Measurements from ENCODE around the gene WWOX.
A peak's percentile ranks its signal among the peaks of the same experiment; 100 is the strongest.

WWOX gene

DNA sequence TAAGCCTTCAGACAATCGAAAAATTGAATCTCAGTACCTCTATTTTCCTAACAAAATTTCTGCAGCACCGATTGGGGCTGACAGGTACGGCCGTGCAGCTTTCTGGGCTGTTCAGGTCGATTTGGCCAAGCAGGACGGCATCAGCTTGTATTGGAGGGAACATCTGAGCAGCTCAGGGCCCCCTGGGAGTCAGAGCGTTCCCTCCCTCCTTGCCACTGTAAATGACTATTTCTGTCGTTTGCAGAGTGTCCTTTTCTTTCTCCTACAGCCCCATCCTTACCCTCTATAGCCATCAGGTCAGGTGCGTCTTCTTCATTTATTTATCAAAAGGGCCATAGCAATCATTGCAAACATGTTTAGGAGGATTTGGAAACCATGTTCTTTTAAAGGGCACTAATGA, 731.1 kb downstream of the WWOX start:
- H3K27ac Mint-ChIP-seq, result no peak overlapping the region
- H3K27me3 Mint-ChIP-seq, result no peaks in the 10 kb centered on the region
- H3K36me3 Mint-ChIP-seq (ENCODE audit: low read depth), result no peaks in the 10 kb centered on the region
- peaks cover 1% of the 10 kb centered on the region for H3K4me1 Mint-ChIP-seq (ENCODE audit: low read depth)
- H3K4me3 Mint-ChIP-seq, result no peak overlapping the region
- no peak for DNase-seq
- H3K9me3 Mint-ChIP-seq, result no peaks in the 10 kb centered on the region

DNA sequence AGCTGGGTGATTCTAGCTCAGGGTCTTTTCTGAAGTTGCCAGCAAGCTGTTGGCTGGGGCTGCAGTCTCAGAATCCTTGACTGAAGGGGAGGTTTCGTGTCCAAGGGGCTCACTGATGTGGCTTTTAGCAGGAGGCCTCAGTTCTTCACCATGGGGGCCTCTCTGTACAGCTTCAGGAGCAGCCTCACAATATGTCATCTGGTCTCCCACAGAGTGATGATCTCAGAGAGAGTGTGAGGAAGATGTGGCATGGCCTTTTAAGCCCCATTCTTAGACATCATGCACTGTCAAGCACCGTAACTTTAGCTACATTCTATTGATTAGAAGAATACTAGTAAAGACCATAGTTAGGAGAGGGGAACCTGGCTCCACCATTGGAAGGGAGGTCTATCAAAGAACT, 732.6 kb downstream of the WWOX start:
- Mint-ChIP-seq H3K36me3 (ENCODE audit: low read depth) (no peaks in the 10 kb centered on the region), H3K9me3 (no peaks in the 10 kb centered on the region), H3K27ac (no peak overlapping the region), H3K27me3 (no peaks in the 10 kb centered on the region), H3K4me3 (no peak overlapping the region), H3K4me1 (ENCODE audit: low read depth) (peaks cover 15% of the 10 kb centered on the region)
- DNase-seq, result no peak

DNA sequence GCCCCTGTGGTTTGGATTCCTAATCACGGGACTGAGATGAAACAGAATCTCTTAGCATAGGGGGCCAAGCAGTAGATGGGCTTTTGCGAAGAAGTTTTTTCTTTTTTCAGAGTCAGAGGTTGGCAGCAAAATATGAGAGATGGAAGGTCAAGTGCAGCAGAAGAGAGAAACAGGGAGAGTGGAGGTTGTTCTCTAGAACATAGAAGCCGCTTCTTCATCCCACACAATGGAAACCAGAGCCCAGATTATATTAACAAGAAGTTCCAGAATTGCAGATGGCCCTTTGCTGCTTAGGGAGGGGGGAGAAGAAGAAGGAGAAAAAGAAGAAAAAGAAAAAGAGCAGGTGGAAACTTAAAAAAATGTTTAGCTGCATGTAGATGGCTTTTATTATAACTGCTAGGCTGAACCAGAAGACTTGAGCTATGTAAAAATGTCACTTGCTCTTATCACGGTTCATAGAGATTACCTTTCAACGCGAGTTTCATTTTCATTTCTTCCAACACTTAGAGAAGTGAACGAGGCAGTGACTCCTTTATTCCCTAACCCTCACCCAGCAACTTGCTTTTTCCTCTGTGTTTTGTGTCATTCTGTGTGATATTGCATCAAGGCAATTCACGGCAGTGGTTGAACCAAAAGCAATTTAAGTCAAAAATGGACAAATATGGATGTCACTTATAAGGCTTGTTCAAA, 737.5 kb downstream of the WWOX start:
- Mint-ChIP-seq H3K27me3 (no peaks in the 10 kb centered on the region), H3K27ac (peak overlapping the region; percentile 88), H3K36me3 (ENCODE audit: low read depth) (no peaks in the 10 kb centered on the region), H3K4me3 (peak overlapping the region; percentile 55), H3K4me1 (ENCODE audit: low read depth) (peaks cover 17% of the 10 kb centered on the region), H3K9me3 (no peaks in the 10 kb centered on the region)
- DNase-seq, result no peak

DNA sequence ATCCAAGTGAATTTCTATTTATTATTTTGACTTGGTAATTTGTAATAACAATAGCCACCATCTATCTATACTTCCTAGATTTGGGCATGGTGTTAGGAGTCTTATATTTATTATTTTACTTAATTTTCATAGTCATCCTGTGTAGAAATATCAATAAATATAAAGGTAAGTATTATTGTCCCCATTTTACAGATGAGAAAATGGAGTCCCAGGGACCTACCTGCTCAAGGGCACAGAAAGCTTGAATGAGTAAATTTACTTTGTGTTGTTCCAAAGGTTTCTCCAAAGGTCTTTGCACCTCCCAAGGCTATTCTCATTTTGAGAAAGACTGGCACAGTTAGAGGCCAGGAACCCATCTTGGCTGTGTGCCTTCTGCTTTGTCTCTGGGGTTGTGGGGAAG, 738.3 kb downstream of the WWOX start:
- Mint-ChIP-seq H3K36me3 (ENCODE audit: low read depth) (no peaks in the 10 kb centered on the region), H3K27ac (no peak overlapping the region), H3K4me1 (ENCODE audit: low read depth) (peaks cover 17% of the 10 kb centered on the region), H3K9me3 (no peaks in the 10 kb centered on the region), H3K4me3 (no peak overlapping the region), H3K27me3 (no peaks in the 10 kb centered on the region)
- no peak for DNase-seq

DNA sequence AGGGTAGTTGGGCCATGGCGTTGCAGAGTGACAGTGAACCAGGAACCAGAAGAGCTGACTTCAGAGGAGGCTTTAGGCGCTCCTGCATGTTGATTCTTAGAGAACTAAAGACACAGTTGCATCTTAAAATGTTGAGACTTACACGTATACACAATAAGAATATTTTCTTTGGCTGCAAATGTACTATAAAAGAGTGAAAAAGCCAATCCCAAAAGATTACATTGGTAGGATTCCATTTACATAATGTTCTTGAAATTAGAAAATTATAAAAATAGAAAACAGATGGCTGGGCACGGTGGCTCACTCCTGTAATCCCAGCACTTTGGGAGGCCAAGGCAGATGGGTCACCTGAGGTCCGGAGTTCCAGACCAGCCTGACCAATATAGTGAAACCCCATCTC, 738.8 kb downstream of the WWOX start:
- no peak for DNase-seq
- Mint-ChIP-seq H3K9me3 (no peaks in the 10 kb centered on the region), H3K27me3 (no peaks in the 10 kb centered on the region), H3K4me1 (ENCODE audit: low read depth) (peaks cover 17% of the 10 kb centered on the region), H3K4me3 (no peak overlapping the region), H3K36me3 (ENCODE audit: low read depth) (no peaks in the 10 kb centered on the region), H3K27ac (no peak overlapping the region)

DNA sequence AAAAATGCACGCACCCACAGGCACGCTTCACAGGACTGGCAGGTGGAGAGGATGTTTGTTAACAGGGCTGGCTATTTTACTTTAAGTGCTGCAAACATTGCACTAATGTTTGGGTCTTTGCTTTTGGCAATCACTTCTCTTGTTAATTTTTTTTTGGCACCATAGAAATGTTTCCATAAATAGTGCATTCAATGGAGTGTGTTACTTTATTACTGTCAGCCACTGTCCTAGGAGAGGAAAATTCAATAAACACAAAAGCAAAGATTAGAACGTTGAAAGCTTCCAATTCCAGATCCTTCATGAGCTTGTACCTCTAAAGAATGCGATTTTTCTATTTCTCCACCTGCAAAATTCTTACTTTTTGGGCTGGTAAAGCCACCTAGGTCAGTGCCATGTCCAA, 743.5 kb downstream of the WWOX start:
- H3K27ac Mint-ChIP-seq, result no peak overlapping the region
- no peak for DNase-seq
- no peaks in the 10 kb centered on the region for H3K27me3 Mint-ChIP-seq
- peaks cover 1% of the 10 kb centered on the region for H3K4me1 Mint-ChIP-seq (ENCODE audit: low read depth)
- no peak overlapping the region for H3K4me3 Mint-ChIP-seq
- no peaks in the 10 kb centered on the region for H3K36me3 Mint-ChIP-seq (ENCODE audit: low read depth)
- H3K9me3 Mint-ChIP-seq, result no peaks in the 10 kb centered on the region

DNA sequence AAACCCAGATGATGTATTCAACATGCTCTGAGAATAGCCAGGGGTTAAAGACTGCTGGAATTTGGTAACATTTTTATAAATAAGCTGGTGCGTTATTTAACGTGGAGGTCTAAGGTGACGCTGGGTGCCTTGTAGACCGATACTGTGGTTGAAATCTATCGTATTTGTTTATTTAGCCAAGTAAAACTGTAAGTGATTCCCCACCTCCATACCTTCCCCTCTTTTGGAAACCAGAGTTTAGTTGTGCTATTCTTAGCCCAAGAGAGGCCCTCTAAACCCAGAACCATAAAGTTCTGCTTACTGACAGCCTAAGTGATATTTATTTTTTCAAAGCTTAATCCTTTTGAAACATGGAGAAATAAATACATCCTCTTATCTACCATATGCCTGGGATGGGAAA, 744.5 kb downstream of the WWOX start:
- DNase-seq, result no peak
- Mint-ChIP-seq H3K36me3 (ENCODE audit: low read depth) (no peaks in the 10 kb centered on the region), H3K27ac (no peak overlapping the region), H3K4me3 (no peak overlapping the region), H3K9me3 (no peaks in the 10 kb centered on the region), H3K27me3 (no peaks in the 10 kb centered on the region), H3K4me1 (ENCODE audit: low read depth) (no peaks in the 10 kb centered on the region)

DNA sequence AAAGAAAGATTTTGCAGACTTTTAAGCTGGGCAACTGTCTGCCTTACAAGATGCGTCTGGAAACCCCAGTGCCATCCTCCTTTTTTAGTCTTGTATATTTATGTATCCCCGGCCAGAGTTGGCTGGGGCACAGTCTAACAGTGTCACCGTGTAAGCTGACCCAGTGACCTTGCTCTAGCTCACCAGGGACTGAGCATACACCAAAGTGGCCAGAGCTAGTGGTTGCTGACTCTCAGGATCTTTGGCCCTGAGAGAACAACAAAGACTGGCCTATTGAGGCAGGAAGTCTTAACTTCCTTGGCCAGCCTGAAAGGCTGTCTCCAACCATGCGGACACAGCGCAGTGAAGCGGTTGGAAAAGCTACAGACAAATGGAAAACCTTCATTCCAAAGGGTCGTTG, 745.2 kb downstream of the WWOX start:
- H3K4me1 Mint-ChIP-seq (ENCODE audit: low read depth), result no peaks in the 10 kb centered on the region
- no peaks in the 10 kb centered on the region for H3K36me3 Mint-ChIP-seq (ENCODE audit: low read depth)
- no peak overlapping the region for H3K27ac Mint-ChIP-seq
- H3K27me3 Mint-ChIP-seq, result no peaks in the 10 kb centered on the region
- no peaks in the 10 kb centered on the region for H3K9me3 Mint-ChIP-seq
- no peak for DNase-seq
- no peak overlapping the region for H3K4me3 Mint-ChIP-seq

DNA sequence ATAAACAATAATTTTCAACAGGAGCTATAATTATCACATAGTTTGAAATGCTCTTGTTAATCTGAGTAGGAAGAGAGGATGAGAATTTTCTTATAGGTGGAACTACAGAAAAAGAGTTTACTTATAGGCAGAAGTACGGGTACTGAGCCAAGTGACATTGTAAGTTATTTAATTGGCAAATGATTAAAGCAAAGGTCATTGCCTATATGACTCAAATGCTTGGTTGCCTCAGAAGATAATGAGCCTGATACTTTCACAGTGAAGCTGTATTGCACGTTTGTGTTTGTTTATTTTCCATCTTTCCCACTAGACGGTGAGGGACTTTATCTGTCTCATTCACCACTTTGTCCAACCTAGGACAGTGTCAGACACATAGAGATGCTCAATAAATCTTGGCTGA, 751.8 kb downstream of the WWOX start:
- DNase-seq, result no peak
- H3K27ac Mint-ChIP-seq, result no peak overlapping the region
- H3K36me3 Mint-ChIP-seq (ENCODE audit: low read depth), result no peaks in the 10 kb centered on the region
- H3K27me3 Mint-ChIP-seq, result no peaks in the 10 kb centered on the region
- peaks cover 3% of the 10 kb centered on the region for H3K4me1 Mint-ChIP-seq (ENCODE audit: low read depth)
- H3K9me3 Mint-ChIP-seq, result no peaks in the 10 kb centered on the region
- H3K4me3 Mint-ChIP-seq, result no peak overlapping the region

DNA sequence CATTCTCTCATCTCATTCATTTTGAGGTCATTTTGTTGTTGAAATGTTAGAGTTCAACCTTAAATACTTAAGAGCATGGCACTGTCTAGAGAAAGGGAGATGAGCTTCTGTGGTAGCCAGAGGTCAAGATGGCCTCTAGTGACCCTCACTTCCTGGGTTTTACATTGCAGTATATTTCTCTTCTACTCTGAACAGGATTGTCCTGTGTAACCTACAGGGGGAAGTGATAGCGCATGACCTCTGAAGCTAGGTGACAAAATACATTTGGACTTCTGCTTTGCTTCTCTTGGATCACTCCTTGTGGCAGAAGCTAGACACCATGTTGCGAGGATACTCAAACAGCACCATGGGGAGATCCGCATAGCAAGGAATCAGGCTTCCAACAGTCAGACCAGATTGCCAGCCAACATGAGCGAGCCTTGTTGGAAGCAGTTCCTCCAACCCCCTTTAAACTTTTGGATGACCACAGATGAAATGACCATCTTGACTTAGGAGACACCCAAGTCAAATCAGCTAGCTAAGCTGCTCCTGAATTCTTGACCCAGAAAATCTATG, 752.7 kb downstream of the WWOX start:
- Mint-ChIP-seq H3K27ac (no peak overlapping the region), H3K4me1 (ENCODE audit: low read depth) (peaks cover 3% of the 10 kb centered on the region), H3K9me3 (no peaks in the 10 kb centered on the region), H3K36me3 (ENCODE audit: low read depth) (no peaks in the 10 kb centered on the region), H3K27me3 (no peaks in the 10 kb centered on the region), H3K4me3 (no peak overlapping the region)
- DNase-seq, result no peak

DNA sequence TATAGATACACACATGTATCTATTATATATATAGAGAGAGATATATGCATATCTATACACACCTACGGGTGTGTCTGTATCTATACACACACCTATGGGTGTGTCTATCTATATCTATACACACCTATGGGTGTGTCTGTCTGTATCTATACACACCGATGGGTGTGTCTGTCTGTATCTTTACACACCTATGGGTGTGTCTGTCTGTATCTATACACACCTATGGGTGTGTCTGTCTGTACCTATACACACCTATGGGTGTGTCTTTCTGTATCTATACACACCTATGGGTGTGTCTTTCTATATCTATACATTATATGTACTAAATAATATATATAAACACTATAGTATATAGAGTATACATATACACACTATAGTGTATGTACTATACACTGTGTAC, 762.6 kb downstream of the WWOX start:
- Mint-ChIP-seq H3K9me3 (no peaks in the 10 kb centered on the region), H3K27me3 (no peaks in the 10 kb centered on the region), H3K4me1 (ENCODE audit: low read depth) (no peaks in the 10 kb centered on the region), H3K36me3 (ENCODE audit: low read depth) (no peaks in the 10 kb centered on the region), H3K4me3 (no peak overlapping the region), H3K27ac (no peak overlapping the region)
- no peak for DNase-seq

DNA sequence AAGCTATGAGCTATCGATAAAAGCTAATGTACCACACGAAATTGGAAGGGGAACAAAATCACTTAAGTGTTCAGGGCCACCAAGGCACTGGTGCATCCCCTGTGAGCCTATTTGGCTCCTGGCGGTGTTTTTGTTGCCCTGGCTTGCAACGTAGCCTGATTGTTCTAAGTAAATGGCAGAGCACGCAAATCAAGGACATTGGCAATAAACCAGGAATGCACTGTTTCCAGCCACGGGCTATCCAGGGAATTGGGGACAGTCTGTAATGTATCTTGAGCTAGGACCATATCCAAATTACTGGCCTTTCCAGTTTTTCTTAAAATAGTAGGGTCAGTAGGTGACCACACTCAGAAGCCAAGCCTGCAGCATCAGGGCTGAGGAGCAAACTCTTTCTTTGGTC, 767.1 kb downstream of the WWOX start:
- Mint-ChIP-seq H3K9me3 (no peaks in the 10 kb centered on the region), H3K27me3 (no peaks in the 10 kb centered on the region), H3K4me3 (no peak overlapping the region), H3K27ac (no peak overlapping the region), H3K36me3 (ENCODE audit: low read depth) (no peaks in the 10 kb centered on the region), H3K4me1 (ENCODE audit: low read depth) (no peaks in the 10 kb centered on the region)
- no peak for DNase-seq

DNA sequence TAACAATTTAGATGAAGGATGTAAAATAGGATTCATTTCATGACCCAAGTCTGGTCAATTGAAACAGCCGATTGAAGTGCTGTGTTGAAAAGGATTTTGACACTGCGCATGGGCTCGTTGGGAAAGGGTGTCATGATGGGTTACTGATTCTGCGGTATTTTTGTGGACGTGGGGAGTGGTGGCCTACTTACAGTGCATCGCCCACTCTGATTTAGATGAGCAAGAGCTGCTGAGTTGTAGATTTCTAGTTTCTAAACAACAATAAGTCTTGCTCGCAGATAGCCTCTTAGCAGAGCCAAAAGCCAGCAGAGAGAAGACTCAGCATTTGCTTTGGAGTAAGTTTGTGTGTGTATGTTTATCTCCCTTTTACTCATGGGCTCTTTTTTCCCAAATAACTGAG, 770.0 kb downstream of the WWOX start:
- Mint-ChIP-seq H3K27me3 (no peaks in the 10 kb centered on the region), H3K9me3 (no peaks in the 10 kb centered on the region), H3K4me1 (ENCODE audit: low read depth) (no peaks in the 10 kb centered on the region), H3K27ac (peak overlapping the region; percentile 13), H3K36me3 (ENCODE audit: low read depth) (no peaks in the 10 kb centered on the region), H3K4me3 (no peak overlapping the region)
- DNase-seq, result no peak

DNA sequence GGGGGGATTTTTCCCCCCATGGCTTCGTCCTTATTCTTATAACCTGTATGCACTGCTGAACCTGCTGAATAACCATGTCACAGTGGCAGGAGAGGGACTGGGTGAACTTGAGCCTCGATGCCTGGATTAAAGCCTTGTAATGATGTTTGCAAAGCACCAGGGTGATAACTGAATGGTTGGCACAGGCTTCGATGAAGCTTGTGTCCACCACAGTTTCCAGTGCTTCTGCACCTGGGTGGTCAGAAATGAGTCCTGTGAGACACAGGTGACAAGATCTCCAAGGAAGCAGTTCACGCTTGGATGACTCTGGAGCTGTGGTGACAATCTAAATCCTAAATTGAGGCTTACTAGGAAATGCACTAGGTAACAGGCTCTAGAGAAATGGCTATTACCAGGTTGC, 771.8 kb downstream of the WWOX start:
- DNase-seq, result no peak
- H3K4me1 Mint-ChIP-seq (ENCODE audit: low read depth), result no peaks in the 10 kb centered on the region
- H3K27me3 Mint-ChIP-seq, result no peaks in the 10 kb centered on the region
- no peaks in the 10 kb centered on the region for H3K36me3 Mint-ChIP-seq (ENCODE audit: low read depth)
- H3K9me3 Mint-ChIP-seq, result no peaks in the 10 kb centered on the region
- H3K4me3 Mint-ChIP-seq, result no peak overlapping the region
- no peak overlapping the region for H3K27ac Mint-ChIP-seq

DNA sequence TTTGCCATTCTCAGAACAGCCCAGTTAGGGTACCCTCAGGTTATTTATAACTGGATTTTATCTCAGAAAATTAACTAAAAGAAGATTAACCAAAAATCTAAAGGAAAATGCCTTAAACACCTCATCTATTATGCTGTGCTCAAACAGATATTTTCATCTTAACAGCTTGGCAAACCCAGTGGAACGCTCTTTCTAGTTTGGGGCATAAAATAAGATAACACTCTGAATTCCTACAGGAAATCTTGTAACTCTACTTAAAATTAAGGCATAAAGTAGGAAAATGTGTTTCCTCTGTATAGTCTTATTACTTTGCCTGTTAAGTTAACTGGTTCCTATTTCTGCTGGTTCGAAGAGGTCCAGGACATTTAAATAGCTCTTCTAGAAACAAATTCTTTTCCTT, 777.2 kb downstream of the WWOX start:
- H3K36me3 Mint-ChIP-seq (ENCODE audit: low read depth), result no peaks in the 10 kb centered on the region
- no peaks in the 10 kb centered on the region for H3K9me3 Mint-ChIP-seq
- no peak for DNase-seq
- H3K4me1 Mint-ChIP-seq (ENCODE audit: low read depth), result no peaks in the 10 kb centered on the region
- H3K27me3 Mint-ChIP-seq, result no peaks in the 10 kb centered on the region
- no peak overlapping the region for H3K27ac Mint-ChIP-seq
- H3K4me3 Mint-ChIP-seq, result no peak overlapping the region

DNA sequence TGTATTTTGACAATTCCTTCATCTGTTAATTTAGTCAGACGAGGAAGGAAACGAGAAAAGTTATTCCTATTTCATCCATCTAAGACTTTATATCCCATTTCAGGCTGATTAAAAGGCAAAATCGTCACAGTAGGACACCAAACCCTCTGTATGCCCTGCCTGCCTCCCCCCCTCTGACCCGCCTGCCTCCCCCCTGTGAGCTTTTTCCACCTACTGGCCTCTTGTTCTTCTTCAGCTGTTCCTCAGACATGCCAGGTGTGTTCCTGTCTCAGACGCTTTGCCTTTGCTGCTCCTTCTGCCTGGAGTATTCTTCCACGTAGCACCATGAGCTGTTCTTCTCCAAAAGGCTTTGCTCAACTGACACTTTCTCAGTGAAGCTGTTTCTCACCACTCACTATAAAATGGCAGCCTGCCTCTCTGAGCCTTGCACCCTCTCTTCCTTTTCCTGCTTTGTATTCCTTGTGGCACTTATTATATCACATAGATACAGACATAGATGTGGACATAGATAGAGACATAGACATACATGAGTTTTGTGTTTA, 777.7 kb downstream of the WWOX start:
- no peak for DNase-seq
- H3K27me3 Mint-ChIP-seq, result no peaks in the 10 kb centered on the region
- H3K36me3 Mint-ChIP-seq (ENCODE audit: low read depth), result no peaks in the 10 kb centered on the region
- H3K9me3 Mint-ChIP-seq, result no peaks in the 10 kb centered on the region
- H3K4me3 Mint-ChIP-seq, result no peak overlapping the region
- no peak overlapping the region for H3K27ac Mint-ChIP-seq
- H3K4me1 Mint-ChIP-seq (ENCODE audit: low read depth), result no peaks in the 10 kb centered on the region
